Activated CD4-positive, alpha-beta T cell treated with anti-CD3 and anti-CD28 coated beads, Interleukin-2, amount 50 U/mL, for 24 hours (primary cell): ENCODE data around the gene ERP27.

Experiments
- DNase-seq, 2 donors: peaks; one replicate each; pipeline ENCODE4 v3.0.0-alpha.2; 2020; ENCODE audit warnings: low read depth in 1 of 2, low spot score in 1 of 2

The ERP27 gene

GRCh38 chr12:14959916-14960496 is 21.7 kb upstream of the ERP27 start:
- no peak for DNase-seq

GRCh38 chr12:14959463-14959862 is 21.1 kb upstream of the ERP27 start:
- DNase-seq: no peak

GRCh38 chr12:14959126-14959440 is 20.7 kb upstream of the ERP27 start:
- DNase-seq: no peak

- no peak for DNase-seq
Measured at GRCh38 chr12:14958361-14959125, 20.2 kb upstream of the ERP27 start.

- DNase-seq: no peak
Measured at GRCh38 chr12:14957551-14958168, 19.3 kb upstream of the ERP27 start.

- DNase-seq: no peak
Measured at GRCh38 chr12:14956905-14957304, 18.6 kb upstream of the ERP27 start.

GRCh38 chr12:14956024-14956891 is 17.9 kb upstream of the ERP27 start:
- DNase-seq: peak in 1 of 2 donors; percentile 58

- DNase-seq: no peak
Measured at GRCh38 chr12:14954269-14954668, 15.9 kb upstream of the ERP27 start.

GRCh38 chr12:14953752-14954151 is 15.4 kb upstream of the ERP27 start:
- DNase-seq: no peak

- DNase-seq: peak in 1 of 2 donors; percentile 49
Measured at GRCh38 chr12:14952299-14952921, 14.1 kb upstream of the ERP27 start.

GRCh38 chr12:14951851-14952250 is 13.5 kb upstream of the ERP27 start:
- DNase-seq: no peak

GRCh38 chr12:14950982-14951746 is 12.8 kb upstream of the ERP27 start:
- DNase-seq: no peak

- DNase-seq: peak in 1 of 2 donors; percentile 33
Measured at GRCh38 chr12:14950421-14950820, 12.1 kb upstream of the ERP27 start.

- no peak for DNase-seq
Measured at GRCh38 chr12:14949631-14950030, 11.3 kb upstream of the ERP27 start.

GRCh38 chr12:14948672-14949071 is 10.3 kb upstream of the ERP27 start:
- peak in 1 of 2 donors; percentile 65 for DNase-seq

- DNase-seq: no peak
Measured at GRCh38 chr12:14946861-14947260, 8.5 kb upstream of the ERP27 start.

GRCh38 chr12:14946162-14946561 is 7.8 kb upstream of the ERP27 start:
- no peak for DNase-seq

- DNase-seq: no peak
Measured at GRCh38 chr12:14942196-14942931, 4.0 kb upstream of the ERP27 start.

- no peak for DNase-seq
Measured at GRCh38 chr12:14941369-14941768, 3.0 kb upstream of the ERP27 start.

GRCh38 chr12:14937689-14938088 is 648 bp downstream of the ERP27 start:
- DNase-seq: no peak
